Endothelial cell of umbilical vein (primary cell): Measurements from ENCODE around the gene LRRN1. TPM values are rescaled to one million over a fixed set of nuclear protein-coding genes. Genes with fewer than 3 reads are reported as not detected.

Experiments
- BruUV-seq: library from RNA; stranded (reverse); fragments of 400-500 nt; replicated peaks from 2 replicates; lab custom pipeline; 2021; lab: Mats Ljungman, UMichigan
- CTCF ChIA-PET: fragments of 300-600, 350-600 bp; sonication (Branson Sonifier 250); formaldehyde crosslinking; loops from one replicate; lab custom pipeline; 2021; ENCODE audit warnings: antibody characterized with exemption, inconsistent platforms; lab: Charles Lee
- POLR2A ChIA-PET: fragments of 300-600, 350-600 bp; sonication (Branson Sonifier 250); formaldehyde crosslinking; loops from one replicate; lab custom pipeline; 2021; ENCODE audit warnings: antibody characterized with exemption, inconsistent platforms; lab: Charles Lee
- DNase-seq: peaks from one replicate; pipeline ENCODE4 v3.0.0-alpha.2; 2011; ENCODE audit warnings: low read depth, low spot score
- FAIRE-seq: peaks from 2 replicates; lab custom pipeline; 2011; peaks lifted over from hg19 to GRCh38; lab: Jason Lieb, UNC
- H2AFZ ChIP-seq: 2 replicates; pipeline ENCODE4 v1.6.0; 2012; ENCODE audit warnings: low read depth, low read length, control low read depth, inconsistent platforms
- H3K27ac ChIP-seq: 2 replicates; pipeline ENCODE4 v1.5.1; 2011; ENCODE audit warnings: low read depth, mild to moderate bottlenecking, control low read depth, low read length, moderate library complexity; ENCODE audit not compliant: insufficient read depth
- H3K27me3 ChIP-seq, 2 experiments: 2 replicates each; pipeline versions ENCODE4 v1.6.0 to v1.6.1; 2011; ENCODE audit warnings: low read length in 2 of 2, mixed read lengths in 1 of 2; ENCODE audit not compliant: control insufficient read depth in 2 of 2, insufficient read depth in 2 of 2
- H3K36me3 ChIP-seq, 2 experiments: 2 replicates in 1 of 2; 3 replicates in 1 of 2; pipeline ENCODE4 v1.5.1; 2011; ENCODE audit warnings: low read length in 2 of 2, mild to moderate bottlenecking in 1 of 2, moderate library complexity in 1 of 2; ENCODE audit not compliant: control insufficient read depth in 2 of 2, insufficient read depth in 2 of 2; ENCODE audit errors: extremely low read depth in 1 of 2
- H3K4me1 ChIP-seq: 3 replicates; pipeline ENCODE4 v1.5.1; 2011; ENCODE audit warnings: mild to moderate bottlenecking, low read length; ENCODE audit not compliant: control insufficient read depth, insufficient read depth; ENCODE audit errors: extremely low read depth
- H3K4me2 ChIP-seq: 2 replicates; pipeline ENCODE4 v1.6.1; 2011; ENCODE audit warnings: low read length, control low read depth, mixed read lengths; ENCODE audit not compliant: insufficient read depth
- H3K4me3 ChIP-seq, 3 experiments: fragments of 200-600 bp in 1 of 3; sonication (generic), shearing (Covaris generic) in 1 of 3; replicated peaks in 1 of 3; 2 replicates each; pipeline ENCODE4 v1.5.1; 2011 to 2016; ENCODE audit warnings: control low read depth in 3 of 3, low read length in 3 of 3, mild to moderate bottlenecking in 2 of 3, inconsistent platforms in 1 of 3, low read depth in 1 of 3, moderate library complexity in 1 of 3; ENCODE audit not compliant: insufficient read depth in 1 of 3
- H3K79me2 ChIP-seq: 2 replicates; pipeline ENCODE4 v1.6.0; 2012; ENCODE audit warnings: low read length, inconsistent platforms; ENCODE audit not compliant: control insufficient read depth, insufficient read depth
- H3K9ac ChIP-seq: replicated peaks from 2 replicates; pipeline ENCODE3; 2011; ENCODE audit warnings: low read length, control low read depth; ENCODE audit not compliant: insufficient read depth; ENCODE audit errors: extremely low read depth
- H3K9me1 ChIP-seq: replicated peaks from 3 replicates; pipeline ENCODE4 v1.6.0; 2011; ENCODE audit warnings: mild to moderate bottlenecking, low read length; ENCODE audit not compliant: control insufficient read depth, insufficient read depth; ENCODE audit errors: extremely low read depth
- H3K9me3 ChIP-seq: replicated peaks from 2 replicates; pipeline ENCODE4 v1.5.1; 2012; ENCODE audit warnings: low read length, inconsistent platforms; ENCODE audit not compliant: control insufficient read depth, insufficient read depth
- H4K20me1 ChIP-seq: replicated peaks from 2 replicates; pipeline ENCODE3; 2011; ENCODE audit warnings: mild to moderate bottlenecking, low read length; ENCODE audit not compliant: control insufficient read depth, insufficient read depth; ENCODE audit errors: extremely low read depth
- CTCF ChIP-seq, 2 donors: IDR thresholded peaks; 1 replicate in 1 of 2; 2 replicates in 1 of 2; pipeline ENCODE4 v1.5.1; 2011; ENCODE audit warnings: low read length in 2 of 2, mild to moderate bottlenecking in 2 of 2, moderate library complexity in 2 of 2, control low read depth in 1 of 2, inconsistent platforms in 1 of 2, low read depth in 1 of 2; ENCODE audit not compliant: insufficient read depth in 1 of 2; ENCODE audit errors: extremely low read depth in 1 of 2
- EZH2 ChIP-seq: IDR thresholded peaks from 2 replicates; pipeline ENCODE4 v1.6.1; 2012; ENCODE audit warnings: borderline replicate concordance, low read depth, mild to moderate bottlenecking, moderate library complexity, low read length, inconsistent platforms; ENCODE audit not compliant: severe bottlenecking
- FOS ChIP-seq: IDR thresholded peaks from 2 replicates; pipeline ENCODE4 v1.6.1; 2011; ENCODE audit warnings: mild to moderate bottlenecking, low read length, moderate library complexity, borderline replicate concordance; ENCODE audit not compliant: insufficient read depth
- GATA2 ChIP-seq: IDR thresholded peaks from 2 replicates; pipeline ENCODE4 v1.7.0; 2011; ENCODE audit warnings: low read depth, mild to moderate bottlenecking, moderate library complexity, mixed read lengths, low read length; ENCODE audit not compliant: insufficient read length, insufficient read depth
- JUN ChIP-seq: IDR thresholded peaks from 2 replicates; pipeline ENCODE4 v1.6.1; 2011; ENCODE audit warnings: borderline replicate concordance, low read depth; ENCODE audit not compliant: insufficient read length, insufficient read depth
- MAX ChIP-seq: IDR thresholded peaks from 2 replicates; pipeline ENCODE4 v1.6.1; 2011; ENCODE audit not compliant: insufficient read depth, insufficient read length
- MYC ChIP-seq: IDR thresholded peaks from one replicate; pipeline ENCODE4 v1.6.1; 2011; ENCODE audit warnings: mild to moderate bottlenecking, low read depth, low read length
- POLR2A ChIP-seq: IDR thresholded peaks from 2 replicates; pipeline ENCODE4 v1.6.1; 2012; ENCODE audit warnings: low read depth, mild to moderate bottlenecking, control low read depth, low read length
- POLR2AphosphoS5 ChIP-seq: IDR thresholded peaks from 2 replicates; pipeline ENCODE4 v1.6.1; 2012; ENCODE audit warnings: low read depth, mild to moderate bottlenecking, control low read depth, low read length, moderate library complexity; ENCODE audit not compliant: insufficient read depth
- dilution Hi-C: fragments of 300-500 bp; cut with MboI; formaldehyde crosslinking; loops from one replicate; pipeline ENCODE4 v1.15.0; 2019; ENCODE audit warnings: low sequenced_read_pairs; ENCODE audit not compliant: extremely low pct_ligation_motif_present
- intact Hi-C: fragments of 100-400 bp; cut with micrococcal nuclease; formaldehyde crosslinking; loops from one replicate; pipeline ENCODE4 v1.10.0; 2022
- polyA plus RNA-seq, 4 experiments: library from polyadenylated mRNA; depleted of rRNA in 3 of 4; stranded (reverse) in 3 of 4; unstranded in 1 of 4; fragments of >200 nt; gene quantifications; 2 replicates each; pipeline versions ENCODE4 v1.2.1 to v1.2.3, GENCODE V29; 2011 to 2012; ENCODE audit warnings: missing spikeins in 1 of 4
- total RNA-seq: library from RNA; stranded (reverse); gene quantifications from 2 replicates; pipeline ENCODE4 v1.2.3, GENCODE V29; 2021

LRRN1 gene
- total and polyA plus RNA-seq, 2 donors (not counting 3 experiments of a cell fraction or from before 2014, with no cell fraction given): 0.04 TPM; not detected in 1

GRCh38 chr3:3847994-3848922 is 49.0 kb downstream of the LRRN1 start:
- no peaks in the 10 kb centered on the region for H3K4me1 ChIP-seq
- H3K36me3 ChIP-seq: no peaks in the 10 kb centered on the region
- FAIRE-seq: no peak
- ChIA-PET CTCF (interaction anchor here (1.0 kb wide), 1 partner anchor 30 kb away, joined by 3 read pairs; no protein-coding TSS in a partner anchor), POLR2A (no interaction called here)
- no peaks in the 10 kb centered on the region for H3K27me3 ChIP-seq
- no peaks in the 10 kb centered on the region for H3K79me2 ChIP-seq
- H3K4me3 ChIP-seq: no peak overlapping the region
- H2AFZ ChIP-seq: no peak overlapping the region
- H3K9ac ChIP-seq: no peak overlapping the region
- DNase-seq: no peak
- dilution Hi-C loops: no loop called here
- intact Hi-C loops: no loop called here
- peaks cover 6% of the 10 kb centered on the region for H3K9me3 ChIP-seq
- BruUV-seq: no TSS peak
- H4K20me1 ChIP-seq: no peaks in the 10 kb centered on the region
- H3K4me2 ChIP-seq: no peak overlapping the region
- no peak for TF ChIP-seq JUN
- no peak for TF ChIP-seq POLR2A
- TF ChIP-seq GATA2: no peak
- TF ChIP-seq POLR2AphosphoS5: no peak
- no peak for TF ChIP-seq MYC
- no peak for TF ChIP-seq EZH2
- TF ChIP-seq MAX: no peak
- TF ChIP-seq CTCF (IDR thresholded peaks at IDR 0.05; ENCODE audit: extremely low read depth in 1 of 2, insufficient read depth in 1 of 2, low read depth in 1 of 2, low read length in 2 of 2): no peak
- no peak for TF ChIP-seq FOS
- H3K9me1 ChIP-seq: no peaks in the 10 kb centered on the region
- H3K27ac ChIP-seq: no peak overlapping the region
